ENCODE data around the gene SLC35G4.
"Not testable (repeated sequence)": the region's sequence is repeated elsewhere in the genome, so short reads cannot be mapped to it uniquely, and the experiment has no call there.

The SLC35G4 gene

DNA sequence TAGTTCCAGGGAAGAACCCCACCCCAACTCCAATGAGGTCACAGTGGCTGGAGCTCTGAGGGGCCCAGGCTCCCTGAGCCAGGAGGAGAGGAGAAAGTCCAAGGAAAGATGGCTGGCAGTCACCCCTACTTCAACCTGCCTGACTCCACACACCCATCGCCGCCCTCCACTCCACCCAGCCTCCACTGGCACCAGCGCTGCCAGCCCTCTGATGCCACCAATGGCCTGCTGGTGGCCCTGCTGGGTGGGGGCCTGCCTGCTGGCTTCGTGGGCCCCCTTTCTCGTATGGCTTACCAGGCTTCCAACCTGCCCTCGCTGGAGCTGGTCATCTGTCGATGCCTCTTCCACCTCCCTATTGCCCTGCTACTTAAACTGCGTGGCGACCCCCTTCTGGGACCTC is at the start of gene SLC35G4:
SLC35G4 (plus strand) TSS at position 109 of the 400 bp plus-strand sequence; CDS start at position 109, 0 bp downstream.
- not testable (repeated sequence) for DNase-seq

DNA sequence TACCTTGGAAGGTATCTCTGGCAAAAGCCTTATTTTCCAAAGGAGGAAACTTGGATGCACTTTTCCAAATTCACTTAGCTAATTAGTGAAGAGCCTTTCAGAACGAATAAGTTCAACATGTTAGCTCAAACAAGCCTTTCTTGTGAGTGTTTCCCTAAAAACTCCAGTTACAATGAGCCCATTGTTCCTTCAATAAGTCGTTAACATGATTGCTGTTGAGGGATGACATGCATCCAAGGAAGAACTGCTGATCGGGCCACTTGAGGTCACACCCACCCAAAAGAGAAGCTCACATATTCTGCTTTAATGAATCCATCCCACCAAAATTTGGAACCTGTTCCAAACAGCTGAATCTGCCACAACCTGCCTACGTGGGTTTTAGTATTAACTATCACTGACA is 48.1 kb upstream of the SLC35G4 start:
- DNase-seq = no peak

DNA sequence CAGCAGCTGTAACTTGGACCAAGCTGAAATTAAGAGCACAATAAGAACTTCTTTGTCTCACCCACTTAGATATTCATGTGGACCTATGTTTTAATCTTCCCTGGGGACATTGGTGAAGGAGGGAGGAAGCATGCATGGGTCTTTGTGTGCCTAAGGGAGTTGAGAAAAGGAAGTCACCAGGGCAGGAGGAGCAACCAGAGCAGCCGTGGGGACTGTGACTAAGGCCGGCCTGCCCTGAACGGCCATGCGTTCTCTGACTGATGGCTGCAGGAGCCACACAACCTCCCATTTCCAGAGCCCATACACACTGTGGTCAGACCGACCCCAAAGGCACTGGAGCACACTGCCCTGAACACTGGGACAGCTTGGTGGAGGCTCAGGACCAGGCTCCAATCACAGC is 43.7 kb upstream of the SLC35G4 start:
- DNase-seq = no peak

DNA sequence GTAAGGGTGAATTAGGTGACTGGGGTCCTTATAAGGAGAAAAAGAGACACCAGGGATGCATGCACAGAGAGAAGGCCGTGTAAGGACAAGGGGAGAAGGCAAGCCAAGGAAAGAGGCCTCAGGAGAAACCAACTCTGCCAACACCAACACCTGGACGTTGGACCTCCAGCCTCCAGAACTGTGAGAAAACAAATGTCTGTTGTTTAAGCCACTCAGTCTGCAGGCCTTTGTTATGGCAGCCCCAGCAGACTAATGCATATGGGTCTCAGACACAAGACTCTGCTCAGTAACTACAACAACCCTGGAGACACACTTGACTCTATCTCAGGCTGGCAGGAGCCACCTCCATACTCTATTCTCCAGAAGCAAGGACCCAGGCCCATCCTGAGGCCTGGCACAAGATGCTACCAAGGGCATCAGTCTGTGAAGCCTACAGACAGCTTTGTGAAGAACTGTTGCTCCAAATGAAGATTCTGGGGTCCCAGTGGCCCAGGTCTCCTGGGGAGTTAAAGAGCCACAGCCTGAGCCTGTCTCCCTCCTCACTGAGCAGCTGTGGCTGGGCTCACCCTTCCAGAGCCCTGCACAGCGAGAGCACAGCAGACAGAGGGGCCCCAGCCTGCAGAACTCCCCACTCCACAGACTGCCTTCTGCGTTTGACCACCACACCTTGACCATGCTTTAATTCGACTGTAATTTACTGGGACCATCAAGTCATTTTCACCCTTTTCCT is 43.0 kb upstream of the SLC35G4 start:
- no peak for DNase-seq

DNA sequence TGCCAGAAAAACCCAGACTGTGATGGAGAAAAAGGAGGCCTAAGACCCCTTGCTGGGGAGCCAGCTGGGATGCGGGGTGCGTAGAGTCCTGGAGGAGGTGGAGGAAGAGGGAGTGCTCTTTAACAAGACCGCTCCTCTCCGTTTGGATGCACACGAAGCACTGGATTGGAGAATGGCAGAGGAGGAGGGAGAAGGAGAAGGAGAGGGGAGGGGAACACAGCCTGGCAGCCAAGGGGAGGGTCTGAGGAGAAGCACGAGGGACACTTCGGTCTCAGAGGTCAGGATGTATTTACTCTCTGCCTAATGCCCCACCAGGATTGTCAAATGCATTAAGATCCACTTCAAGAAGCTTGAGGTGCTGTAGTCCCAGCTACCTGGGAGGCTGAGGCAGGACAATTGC is 42.0 kb upstream of the SLC35G4 start:
- no peak for DNase-seq

DNA sequence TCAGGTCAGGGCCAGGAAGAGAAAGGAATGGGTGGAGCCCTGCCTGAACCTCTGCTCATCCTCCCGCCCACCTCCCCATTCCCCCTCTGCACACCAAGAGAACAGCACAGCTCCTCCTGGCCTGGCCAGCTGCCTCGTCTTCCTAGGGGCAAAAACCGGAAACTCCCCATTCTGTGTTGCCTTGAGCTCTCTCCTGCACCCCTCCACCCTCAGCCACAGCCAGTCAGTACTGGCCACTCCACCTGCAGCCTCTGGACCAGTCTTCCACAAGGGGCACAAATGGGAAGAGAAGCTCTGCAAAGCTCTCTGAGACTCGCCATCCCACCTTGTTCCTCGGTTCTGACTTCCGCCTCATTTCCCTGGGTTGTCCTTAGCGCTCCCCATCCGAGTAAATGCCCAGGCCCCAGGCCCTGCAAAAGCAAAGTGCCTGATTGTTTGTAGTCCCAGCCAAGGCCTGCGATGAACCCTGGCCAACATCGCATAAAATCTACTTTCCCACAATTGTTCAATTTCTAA is 39.3 kb upstream of the SLC35G4 start:
- DNase-seq = no peak

DNA sequence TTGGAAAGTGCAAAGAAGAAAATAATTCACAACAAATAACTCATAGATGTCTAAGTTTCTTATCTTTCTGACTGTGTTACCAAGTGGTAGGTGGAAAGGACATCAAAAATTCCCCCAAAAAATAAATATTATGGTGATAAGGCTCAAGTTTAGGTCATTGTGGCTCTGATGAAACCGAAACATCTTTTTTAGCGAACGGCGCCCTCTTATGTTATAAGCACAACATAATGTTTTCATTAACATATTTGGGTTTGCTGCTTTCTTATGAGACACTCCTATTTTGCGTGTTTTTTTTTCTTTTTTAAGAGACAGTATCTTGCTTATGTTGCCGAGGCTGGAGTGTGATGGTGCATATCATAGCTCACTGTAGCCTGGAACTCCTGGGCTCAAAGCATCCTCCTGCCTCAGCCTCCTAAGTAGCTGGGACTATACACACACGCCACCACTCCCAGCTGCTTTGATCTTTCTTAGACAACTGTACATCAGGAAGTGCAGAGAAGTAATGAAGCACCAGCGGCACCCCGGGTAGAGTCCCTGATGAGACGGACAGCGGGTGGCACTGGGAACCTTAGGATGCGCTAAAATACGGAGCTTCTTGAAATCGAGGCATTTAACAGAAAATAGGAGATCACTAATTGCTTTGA is 38.5 kb upstream of the SLC35G4 start:
- DNase-seq = no peak

DNA sequence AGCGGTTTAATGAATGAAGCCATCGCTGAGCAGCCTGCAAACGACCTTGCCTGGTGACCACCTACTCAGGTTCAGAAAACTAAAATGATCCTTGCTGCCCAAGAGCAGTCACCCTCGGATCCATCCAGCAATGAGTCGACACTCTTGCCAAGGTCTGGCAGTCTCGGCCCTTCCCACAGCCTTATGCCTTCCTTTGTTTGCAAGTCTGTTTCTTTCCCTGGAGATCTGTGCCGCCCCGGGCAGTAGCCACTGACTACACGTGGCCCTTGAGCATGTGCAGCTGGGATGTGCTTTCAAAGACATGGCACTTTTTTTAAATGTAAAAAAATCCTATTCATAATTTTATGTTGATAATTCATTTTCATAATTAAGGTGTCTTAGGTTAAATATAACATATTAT is 37.2 kb upstream of the SLC35G4 start:
- no peak for DNase-seq

DNA sequence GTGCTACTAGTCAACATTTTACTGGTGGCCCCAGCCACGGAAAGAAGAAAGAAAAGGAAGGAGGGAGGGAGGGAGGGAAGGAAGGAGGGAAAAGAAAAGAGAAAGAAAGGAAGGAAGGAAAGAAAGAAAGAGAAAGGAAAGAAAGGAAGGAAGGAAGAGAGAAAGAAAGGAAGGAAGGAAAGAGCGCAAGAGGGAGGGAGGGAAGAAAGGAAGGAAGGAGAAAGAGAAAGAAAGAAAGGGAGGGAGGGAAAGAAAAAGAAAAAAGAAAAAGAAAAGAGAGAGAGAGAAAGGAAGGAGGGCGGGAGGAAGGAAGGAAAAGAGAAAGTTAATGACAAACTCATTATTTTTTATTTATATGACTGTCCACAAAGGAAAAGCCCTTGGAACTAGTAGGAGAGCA is 34.9 kb upstream of the SLC35G4 start:
- DNase-seq = no peak

DNA sequence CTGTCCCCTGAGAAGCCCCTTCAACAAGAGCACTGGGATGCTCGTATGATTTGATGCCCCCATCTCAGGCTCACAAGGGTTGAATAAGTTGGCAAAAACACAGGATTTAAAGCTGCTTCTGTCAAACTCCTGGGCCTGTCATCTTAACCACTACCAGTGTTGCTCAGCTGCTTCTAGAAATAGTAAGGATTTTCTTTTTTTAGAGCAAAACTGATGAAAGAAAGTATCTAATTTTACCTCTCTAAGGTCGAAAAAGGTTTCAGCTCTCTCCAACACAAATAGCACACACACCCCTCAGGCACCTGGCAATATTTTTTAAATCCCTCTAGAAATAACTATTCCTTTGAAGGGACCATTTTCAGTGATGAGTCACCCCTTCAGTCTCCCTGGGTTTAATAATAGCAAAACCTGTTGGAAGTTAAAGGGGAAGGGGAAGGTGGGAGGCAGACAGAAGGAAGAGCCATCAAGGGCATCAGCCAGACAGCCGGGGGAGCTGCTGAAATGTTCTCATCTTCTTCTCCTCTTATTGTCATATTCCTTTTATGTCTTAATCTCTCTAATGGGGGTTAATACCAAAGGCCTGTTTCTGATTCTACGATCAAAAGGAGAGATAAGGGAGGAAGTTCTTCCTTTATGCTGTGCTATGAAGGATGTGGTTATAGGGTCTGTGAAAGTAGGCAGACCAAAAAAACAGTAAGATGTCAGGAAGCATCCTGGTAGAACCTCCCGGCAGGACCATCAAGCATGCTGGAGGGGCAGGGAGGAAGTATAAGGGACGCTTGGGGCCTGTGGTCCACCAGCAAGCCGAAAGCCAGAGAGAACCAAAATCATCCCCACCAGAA is 31.9 kb upstream of the SLC35G4 start:
- DNase-seq = no peak

DNA sequence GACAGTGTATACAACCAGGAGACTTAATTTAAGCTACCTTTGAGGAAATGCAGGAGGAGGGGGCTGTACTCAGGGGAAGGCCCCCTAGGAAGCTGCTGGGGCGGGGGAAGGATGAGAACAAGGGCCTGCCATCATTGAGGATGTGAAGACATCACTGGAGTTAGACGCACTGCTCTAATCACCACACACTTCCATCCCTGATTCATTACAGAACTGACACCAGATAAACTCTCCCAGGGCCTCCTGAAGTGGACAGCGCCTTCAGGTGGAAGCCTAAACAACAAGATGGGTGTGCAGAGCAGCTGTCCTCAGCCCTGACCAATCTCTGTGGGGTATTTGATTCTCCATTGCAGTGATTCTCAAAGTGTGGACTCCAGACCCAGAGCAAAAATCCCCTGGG is 30.6 kb upstream of the SLC35G4 start:
- DNase-seq = no peak

DNA sequence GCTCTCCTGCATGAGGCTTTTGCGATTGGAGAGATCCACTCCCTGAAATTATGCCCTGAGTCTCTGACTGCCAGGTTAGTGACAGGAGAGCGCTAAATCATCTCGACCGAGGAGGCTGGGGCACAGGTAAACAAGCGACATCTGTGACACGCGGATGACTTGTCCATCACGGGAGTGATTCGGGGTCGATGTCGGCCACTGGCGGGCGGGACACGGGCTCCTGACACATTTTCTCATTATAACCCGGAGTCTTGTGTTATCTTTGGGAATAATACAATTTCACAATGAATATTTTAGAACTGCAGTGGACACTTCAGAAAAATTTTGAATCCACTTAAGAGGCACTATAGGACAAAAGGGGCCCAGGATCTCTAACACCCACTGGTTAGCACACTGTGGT is 29.5 kb upstream of the SLC35G4 start:
- no peak for DNase-seq

DNA sequence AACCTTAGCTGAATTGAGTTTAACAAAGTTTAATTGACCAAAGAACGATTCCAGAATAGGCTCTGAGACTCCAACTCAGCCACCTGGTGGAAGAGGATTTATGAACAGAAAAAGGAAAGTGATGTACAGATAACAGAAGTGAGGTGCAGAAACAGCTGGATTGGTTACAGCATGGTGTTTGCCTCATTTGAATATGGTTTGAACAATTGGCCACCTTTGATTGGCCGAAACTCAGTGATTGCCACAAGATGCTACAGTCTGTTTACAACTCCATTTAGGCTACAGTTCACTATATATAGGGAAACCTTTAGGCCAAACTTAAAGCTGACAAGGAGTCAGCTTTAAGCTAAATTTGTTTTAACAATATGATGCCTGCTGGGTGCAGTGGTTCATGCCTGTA is 28.1 kb upstream of the SLC35G4 start:
- no peak for DNase-seq

DNA sequence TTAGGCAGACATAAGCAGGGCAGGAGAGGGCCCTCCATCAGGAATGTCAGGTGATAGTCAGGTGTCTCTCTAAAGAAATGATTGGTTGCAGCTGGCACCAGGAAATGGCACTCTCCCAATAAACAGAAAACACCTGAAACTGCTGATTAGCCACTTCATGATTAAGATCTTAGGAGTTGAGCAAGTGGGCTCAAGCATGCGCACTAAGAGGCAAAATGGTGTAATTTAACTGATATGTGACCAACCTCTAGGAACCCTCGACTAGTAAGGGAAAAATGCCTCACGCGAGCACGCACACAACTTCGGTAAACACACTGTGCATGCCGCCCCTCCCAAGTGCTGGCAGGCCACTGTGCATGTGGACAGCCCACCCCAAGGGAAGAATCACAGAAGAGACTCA is 23.8 kb upstream of the SLC35G4 start:
- DNase-seq = no peak

DNA sequence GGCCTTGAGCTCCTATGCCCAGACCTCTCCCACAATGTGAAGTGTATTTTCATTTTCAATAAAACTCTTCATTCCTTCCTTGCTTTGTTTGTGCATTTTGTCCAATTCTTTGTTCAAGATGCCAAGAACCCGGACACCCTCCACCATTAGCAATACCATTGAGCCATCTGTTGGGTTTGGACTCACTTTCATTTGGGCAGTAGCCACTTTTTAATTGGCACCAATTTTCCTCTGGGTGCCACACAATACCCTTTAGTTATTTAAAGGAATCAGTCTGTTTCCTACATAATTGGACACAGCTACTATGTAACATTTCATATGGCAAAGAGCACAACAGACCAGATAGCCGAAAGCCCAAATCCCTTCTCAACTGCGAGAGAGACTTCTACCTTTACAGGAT is 22.5 kb upstream of the SLC35G4 start:
- no peak for DNase-seq

DNA sequence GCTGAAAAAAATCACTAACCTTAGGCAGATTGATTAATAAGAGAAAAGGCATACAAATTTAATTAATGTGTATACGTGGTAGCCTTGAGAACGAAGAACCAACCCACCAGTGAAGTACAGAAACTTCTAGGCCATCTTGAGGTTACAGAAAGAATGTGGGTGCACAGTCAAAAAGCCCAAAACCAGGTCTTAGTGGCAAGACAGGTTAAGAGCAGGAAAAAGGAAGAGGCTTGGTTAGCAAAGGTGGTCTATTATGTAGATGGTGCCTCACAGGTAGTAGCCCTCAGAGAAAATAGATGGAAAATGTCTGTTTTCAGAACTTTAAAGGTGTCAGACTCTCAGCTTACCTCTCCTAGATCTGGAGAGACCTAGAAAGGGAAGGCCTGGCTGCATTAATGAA is 22.0 kb upstream of the SLC35G4 start:
- no peak for DNase-seq

DNA sequence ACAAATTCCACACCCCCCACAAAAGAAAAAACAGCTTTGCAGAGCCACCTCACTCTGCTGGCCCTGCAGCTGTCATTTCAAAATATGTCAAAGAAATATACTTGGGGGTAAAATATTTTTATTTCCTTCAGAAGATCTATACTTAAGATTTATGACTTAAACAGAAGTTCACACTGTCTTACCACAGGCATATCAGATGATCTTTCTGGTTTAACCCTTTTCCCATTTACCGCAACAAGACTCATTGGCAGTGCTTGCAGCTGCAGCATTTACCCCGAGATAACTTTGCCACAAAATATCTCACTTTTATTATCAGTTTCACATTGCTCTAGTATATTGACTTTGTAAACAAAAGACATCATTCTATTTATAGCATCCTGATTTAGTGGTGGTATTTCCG is 21.6 kb upstream of the SLC35G4 start:
- no peak for DNase-seq

DNA sequence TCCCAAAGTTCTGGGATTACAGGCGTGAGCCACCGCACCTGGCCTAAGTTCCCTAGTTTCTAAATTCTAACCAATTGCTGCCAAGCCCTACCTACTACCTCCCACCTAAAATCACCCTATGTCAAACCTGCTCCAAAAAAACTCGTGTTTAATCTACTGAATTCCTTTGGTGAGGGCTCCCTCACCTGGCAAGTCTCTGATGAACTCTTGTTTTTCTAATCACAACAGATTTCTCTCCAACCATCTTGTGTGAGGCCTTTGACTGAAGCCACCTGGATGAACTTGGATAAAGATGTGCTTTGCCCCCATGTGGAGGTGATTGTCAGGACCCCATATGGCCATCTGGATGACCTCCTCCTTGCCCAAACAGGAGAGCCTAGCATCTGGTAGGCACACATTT is 17.4 kb upstream of the SLC35G4 start:
- DNase-seq = no peak

DNA sequence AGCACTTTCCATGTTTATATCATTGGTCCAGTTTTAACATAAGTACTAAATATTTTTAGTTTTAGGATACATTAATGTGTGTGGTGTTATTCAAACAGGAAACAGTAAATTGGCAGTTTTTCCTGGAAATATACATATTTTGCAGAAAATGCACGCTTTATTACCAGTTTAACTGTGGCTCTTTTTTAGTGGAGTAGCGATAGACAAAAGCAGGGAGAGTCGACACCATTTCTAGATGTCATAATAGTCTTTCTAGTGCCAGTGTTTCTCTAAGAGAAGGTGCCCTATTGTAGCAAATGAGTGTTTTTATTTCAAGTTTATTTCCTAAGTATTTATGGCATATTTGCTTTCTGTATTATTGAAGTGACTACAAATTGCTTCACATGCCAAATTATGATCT is 9.1 kb upstream of the SLC35G4 start:
- DNase-seq = no peak

DNA sequence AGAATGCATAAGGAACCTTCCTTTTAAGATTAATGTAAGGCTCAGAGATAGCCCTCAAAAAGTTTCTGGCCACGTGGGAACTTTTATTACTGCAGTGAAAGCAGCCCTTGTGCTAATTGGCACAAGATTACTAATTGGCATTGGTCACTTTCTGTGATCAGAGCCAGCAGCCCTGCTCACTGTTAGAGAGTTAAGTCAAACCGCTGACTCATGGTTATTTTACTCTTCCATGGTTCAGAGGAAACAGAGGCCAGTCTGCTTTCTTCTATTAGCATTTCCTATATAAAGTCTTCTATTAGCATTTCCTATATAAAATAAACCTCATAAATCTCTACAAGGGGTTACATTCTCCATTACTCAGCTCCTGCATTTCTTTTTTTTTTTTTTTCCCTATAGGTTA is 1.5 kb upstream of the SLC35G4 start:
- DNase-seq = no peak

DNA sequence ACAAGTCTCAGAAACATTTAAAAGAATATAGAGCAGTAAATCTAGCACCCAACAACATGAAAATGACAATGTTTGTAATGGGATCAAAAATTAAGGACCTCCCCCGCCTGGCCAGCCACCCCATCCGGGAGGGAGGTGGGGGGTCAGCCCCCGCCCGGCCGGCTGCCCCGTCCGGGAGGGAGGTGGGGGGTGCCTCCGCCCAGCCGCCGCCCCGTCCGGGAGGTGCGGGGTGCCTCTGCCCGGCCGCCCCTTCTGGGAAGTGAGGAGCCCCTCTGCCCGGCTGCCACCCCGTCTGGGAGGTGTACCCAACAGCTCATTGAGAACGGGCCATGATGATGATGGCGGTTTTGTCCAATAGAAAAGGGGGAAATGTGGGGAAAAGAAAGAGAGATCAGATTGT is 778 bp upstream of the SLC35G4 start:
- not testable (repeated sequence) for DNase-seq

DNA sequence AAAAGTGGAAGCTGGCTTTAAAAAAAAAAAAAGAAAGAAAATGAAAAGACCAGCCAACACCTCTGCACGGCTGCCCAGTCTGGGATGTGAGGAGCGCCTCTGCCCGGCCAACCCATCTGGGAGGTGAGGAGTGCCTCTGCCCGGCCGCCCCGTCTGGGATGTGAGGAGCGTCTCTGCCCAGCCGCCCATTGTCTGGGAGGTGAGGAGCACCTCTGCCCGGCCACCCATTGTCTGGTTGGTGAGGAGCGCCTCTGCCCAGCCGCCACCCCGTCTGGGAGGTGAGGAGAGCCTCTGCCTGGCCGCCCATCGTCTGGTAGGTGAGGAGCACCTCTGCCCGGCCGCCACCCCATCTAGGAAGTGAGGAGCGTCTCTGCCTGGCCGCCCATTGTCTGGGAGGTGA is 3.7 kb downstream of the SLC35G4 start:
- DNase-seq = not testable (repeated sequence)

DNA sequence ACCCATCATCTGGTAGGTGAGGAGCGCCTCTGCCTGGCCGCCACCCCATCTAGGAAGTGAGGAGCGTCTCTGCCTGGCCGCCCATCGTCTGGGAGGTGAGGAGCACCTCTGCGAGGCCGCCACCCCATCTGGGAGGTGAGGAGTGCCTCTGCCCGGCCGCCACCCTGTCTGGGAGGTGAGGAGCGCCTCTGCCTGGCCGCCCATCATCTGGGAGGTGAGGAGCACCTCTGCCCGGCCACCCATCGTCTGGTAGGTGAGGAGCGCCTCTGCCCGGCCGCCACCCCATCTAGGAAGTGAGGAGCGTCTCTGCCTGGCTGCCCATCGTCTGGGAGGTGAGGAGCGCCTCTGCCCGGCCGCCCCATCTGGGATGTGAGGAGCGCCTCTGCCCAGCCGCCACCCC is 4.2 kb downstream of the SLC35G4 start:
- DNase-seq = not testable (repeated sequence)

DNA sequence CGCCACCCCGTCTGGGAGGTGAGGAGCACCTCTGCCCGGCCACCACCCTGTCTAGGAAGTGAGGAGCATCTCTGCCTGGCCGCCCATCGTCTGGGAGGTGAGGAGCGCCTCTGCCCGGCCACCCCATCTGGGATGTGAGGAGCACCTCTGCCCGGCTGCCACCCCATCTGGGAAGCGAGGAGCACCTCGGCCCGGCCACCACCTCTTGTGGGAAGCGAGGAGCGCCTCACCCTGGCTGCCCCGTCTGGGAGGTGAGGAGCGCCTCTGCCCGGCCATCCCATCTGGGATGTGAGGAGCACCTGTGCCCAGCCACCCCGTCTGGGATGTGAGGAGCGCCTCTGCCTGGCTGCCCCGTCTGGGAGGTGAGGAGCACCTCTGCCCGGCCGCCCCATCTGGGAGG is 4.6 kb downstream of the SLC35G4 start:
- not testable (repeated sequence) for DNase-seq
